ENCODE results near the gene CYP51A1.
"Not testable (repeated sequence)": the region's sequence is repeated elsewhere in the genome, so short reads cannot be mapped to it uniquely, and the experiment has no call there.

The CYP51A1 gene

DNA sequence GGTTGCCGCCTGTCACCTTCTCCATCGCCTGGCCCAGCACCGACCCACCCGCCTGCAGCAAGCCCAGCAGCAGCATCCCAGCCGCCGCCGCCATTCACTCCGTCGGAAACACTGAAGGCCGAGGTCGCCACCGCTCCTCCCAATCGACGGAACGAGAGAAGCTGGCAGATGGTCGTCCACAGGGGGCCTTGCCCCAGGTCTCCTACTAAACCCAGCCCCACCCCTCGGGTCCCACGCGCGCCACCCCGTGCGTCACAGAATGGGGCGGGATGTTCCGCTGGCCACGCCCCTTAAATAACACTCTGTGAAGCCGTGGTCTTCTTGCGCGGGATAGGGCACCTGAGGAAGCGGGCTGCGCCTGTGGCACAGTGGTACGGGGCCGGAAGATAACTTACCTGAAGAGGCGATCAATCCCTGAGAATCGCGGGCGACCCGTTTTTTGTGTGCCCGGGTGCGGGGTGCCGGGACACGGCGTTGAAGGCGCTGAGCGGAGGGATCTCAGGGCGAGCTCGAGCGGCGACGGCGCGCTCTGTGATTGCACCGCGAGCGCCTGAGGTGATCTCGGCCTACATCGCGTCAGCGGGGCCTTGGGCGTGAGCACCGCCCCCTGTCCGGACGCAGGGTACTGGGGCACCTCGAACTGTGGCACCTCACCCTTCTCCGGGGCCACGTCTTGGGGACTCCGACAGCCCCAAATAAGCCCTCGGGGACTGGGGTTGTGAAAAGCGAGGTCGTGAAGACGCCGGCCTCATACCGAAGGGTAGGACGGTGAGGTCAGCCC lies at the start of gene CYP51A1:
TSS of gene CYP51A1 (minus strand) at position 207 of the 781 bp plus-strand sequence. CDS start at position 94, 113 bp downstream.
- DNase-seq: peak; percentile 96

DNA sequence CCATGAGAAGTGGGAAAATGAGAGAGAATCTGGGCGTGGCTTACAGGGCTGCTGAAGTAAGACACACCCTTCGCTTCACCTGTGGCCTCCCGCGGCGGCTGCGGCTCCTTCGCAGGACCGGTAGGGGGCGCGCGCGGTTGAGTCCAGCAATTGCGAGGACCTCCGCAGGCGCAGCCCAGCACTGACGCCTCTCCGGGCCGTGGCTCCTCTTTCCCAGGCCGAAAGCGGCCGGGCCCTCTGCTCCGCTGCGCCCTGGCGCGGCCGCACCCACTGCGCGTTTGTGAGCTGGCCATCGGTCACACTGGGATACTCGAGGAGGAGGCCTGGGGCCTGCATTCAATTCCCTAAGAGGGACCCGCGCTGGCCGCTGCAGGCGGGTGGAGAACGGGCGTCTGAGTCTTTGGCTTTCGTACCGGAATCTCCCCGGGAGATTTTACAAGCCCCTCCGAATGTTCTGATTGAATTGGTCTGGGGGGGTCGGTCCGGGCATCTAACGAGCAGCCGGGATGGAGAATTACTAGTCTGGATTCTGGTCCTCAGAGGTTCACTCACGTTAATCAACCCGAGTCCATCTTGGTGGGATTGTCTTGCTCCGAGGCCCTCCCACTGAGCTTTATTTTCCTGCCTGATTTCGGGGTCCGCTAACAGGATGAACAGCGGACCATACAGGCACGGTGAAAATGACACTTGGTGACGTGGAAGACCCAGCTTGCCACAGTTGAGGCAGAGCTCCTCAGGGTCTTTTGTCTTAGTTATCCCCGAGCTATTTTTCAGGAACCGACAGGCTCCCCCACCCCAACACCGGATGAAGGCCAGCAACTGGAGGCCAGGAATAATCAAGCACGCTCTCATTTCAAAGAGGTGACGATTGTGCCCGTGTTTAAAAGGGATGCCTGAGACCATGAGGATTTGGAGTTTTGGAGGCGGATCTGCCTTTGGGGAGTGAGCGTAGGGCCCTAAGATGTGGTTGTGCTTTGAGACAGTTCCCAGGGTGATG lies 44.9 kb upstream of the CYP51A1 start, which contains the start of gene LRRD1:
TSS of gene LRRD1 (minus strand) at position 215 of the 997 bp plus-strand sequence. CDS start 13,940 bp downstream, outside the sequence.
- no peak for DNase-seq

- DNase-seq: peak; percentile 1
These were observed 43.1 kb upstream of the CYP51A1 start for GRCh38 chr7:92177362-92177761.

DNA sequence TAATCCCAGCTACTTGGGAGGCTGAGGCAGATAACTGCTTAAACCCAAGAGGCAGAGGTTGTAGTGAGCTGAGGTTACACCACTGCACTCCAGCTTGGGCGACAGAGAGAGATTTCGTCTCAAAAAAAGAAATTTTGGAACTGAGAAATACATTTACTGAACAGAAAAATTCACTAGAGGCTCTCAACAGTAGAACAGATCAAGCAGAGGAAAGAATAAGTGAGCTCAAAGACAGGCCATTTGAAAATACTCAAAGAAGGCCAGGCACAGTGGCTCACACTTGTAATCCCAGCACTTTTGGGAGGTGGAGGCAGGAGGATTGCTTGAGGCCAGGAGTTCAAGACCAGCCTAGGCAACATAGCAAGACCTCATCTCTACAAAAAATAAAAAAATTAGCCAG lies 35.3 kb upstream of the CYP51A1 start:
- DNase-seq: not testable (repeated sequence)

GRCh38 chr7:92161271-92161670 lies 27.0 kb upstream of the CYP51A1 start:
- DNase-seq: no peak

DNA sequence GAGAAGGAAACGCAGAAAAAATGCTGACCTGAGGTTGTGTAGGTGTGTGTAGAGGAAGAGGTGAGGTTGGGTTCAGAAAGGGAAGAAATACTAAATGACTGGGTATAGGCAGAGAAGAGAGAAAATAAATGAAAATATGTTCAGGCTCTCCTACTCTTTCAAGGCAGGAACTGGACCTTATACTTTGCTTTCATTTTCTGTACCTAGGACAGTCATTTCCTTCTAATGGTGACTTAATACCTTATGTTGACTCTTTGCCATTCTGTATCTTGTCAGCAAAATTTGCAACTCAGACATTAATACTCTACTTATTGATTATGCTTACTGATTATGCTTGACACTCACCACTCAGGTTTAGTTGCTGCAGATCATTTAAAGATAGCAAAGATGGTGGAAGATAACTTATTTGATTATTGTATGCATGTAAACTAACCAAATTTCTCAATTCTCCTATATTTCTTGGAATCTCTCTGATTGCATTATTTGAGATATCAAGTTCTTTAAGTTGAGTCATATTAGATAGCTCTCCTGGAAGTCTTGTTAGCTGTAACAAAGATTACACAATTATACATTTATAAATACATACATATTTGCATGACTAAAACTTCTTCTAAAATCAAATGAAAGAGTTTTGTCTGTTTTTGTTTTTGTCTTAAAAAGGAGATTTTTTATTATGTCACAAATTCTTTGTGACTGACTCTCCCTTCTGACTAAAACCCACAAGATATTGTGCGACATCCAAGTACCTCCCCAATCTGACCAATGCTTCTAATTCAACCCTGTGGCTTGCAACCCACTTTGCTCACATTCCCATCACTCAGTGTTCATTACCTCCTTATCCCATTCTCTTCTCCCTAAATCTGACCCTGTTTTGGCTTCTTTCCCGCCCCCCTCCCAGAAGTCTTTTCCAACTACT lies 24.6 kb upstream of the CYP51A1 start:
- DNase-seq: no peak

- DNase-seq: no peak
These were observed 22.7 kb upstream of the CYP51A1 start for GRCh38 chr7:92156990-92157389.

DNA sequence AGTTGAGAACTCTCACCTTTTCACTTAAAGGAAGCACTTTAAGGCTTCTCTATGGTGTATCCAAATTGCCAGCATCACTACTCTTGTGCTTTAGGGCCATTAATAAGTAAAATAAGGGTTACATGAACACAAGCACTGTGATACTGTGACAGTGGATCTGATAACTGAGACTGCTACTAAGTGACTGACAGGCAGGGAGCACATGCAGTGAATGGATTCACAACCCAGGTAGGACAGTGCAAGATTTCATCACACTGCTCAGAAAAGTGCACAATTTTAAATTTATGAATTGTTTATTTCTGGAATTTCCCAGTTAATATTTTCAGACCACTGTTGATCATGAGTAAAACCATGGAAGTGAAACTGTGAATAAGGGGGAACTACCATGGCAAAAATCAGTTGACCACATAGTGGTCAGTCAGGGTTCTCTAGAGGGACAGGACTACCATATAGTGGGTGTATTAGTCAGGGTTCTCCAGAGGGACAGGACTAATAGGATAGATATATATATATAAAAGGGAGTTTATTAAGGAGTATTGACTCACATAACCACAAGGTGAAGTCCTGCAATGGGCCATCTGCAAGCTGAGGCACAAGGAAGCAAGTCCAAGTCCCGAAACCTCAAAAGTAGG lies 20.9 kb upstream of the CYP51A1 start:
- DNase-seq: no peak

DNA sequence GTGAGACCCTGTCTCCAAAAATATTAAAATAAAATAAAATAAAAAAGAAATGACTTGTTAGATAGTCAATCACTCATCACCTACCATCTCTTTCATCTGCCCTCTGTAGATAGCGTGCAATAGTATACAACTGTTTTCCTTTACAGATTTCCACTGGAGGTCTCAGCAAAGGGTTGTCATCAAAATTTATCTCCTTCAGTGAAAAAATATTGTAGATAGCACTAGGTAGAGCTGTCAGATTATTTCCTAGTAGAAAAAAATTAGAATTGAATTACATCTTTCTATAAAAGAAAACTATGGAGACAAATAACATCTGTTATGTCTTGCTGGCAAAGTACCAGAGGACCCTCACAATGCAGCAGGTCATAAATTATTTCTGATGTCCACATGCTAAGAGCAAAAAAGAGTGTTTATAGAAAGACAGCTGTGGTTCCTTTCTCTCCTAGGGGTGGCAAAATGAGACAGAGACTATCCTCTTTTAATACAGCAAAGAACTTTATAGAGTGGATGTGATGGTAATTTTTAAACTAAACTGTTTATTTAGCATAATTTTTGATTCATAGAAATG lies 16.3 kb upstream of the CYP51A1 start:
- DNase-seq: peak; percentile 9

- DNase-seq: no peak
These were observed 15.5 kb upstream of the CYP51A1 start for GRCh38 chr7:92149736-92150239.

DNA sequence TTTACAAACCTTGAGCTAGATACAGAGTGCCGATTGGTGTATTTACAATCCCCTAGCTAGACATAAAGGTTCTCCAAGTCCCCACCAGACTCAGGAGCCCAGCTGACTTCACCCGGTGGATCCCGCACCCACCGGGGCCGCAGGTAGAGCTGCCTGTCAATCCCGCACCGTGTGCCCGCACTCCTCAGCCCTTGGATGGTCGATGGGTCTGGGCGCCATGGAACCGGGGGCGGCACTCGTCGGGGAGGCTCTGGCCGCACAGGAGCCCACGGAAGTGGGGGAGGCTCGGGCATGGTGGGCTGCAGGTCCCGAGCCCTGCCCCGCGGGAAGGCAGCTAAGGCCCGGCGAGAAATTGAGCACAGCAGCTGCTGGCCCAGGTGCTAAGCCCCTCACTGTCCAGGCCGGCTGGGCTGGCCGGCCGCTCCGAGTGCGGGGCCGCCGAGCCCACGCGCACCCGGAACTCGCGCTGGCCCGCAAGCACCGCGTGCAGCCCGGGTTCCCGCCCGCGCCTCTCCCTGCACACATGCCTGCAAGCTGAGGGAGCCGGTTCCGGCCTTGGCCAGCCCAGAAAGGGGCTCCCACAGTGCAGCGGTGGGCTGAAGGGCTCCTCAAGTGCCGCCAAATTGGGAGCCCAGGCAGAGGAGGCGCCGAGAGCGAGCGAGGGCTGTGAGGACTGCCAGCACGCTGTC lies 9.1 kb upstream of the CYP51A1 start:
- DNase-seq: not testable (repeated sequence)

DNA sequence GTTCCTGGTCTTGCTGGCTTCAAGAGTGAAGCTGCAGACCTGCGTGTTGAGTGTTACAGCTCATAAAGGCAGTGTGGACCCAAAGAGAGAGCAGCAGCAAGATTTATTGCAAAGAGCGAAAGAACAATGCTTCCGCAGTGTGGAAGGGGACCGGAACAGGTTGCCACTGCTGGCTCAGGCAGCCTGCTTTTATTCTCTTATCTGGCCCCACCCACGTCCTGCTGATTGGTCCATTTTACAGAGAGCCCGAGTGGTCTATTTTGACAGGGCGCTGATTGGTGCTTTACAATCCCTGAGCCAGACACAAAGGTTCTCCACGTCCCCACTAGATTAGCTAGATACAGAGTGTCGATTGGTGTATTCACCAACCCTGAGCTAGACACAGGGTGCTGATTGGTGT lies 8.5 kb upstream of the CYP51A1 start:
- not testable (repeated sequence) for DNase-seq

GRCh38 chr7:92141161-92141560 lies 6.9 kb upstream of the CYP51A1 start:
- no peak for DNase-seq

DNA sequence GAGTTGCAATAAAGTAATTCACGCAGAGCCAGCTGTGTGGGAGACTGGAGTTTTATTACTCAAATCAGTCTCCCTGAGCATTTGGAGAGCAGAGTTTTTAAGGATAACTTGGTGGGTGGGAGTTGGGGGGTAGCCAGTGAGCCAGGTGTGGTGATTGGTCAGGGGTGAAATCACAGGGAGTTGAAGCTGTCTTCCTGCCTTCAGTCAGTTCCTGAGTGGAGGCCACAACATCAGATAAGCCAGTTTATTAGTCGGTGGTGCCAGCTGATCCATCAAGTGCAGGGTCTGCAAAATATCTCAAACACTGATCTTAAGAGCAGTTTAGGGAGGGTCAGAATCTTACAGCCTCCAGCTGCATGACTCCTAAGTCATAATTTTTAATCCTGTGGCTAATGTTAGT lies 3.3 kb upstream of the CYP51A1 start:
- no peak for DNase-seq

- DNase-seq: peak; percentile 34
These were observed 994 bp upstream of the CYP51A1 start for GRCh38 chr7:92135052-92135889.

DNA sequence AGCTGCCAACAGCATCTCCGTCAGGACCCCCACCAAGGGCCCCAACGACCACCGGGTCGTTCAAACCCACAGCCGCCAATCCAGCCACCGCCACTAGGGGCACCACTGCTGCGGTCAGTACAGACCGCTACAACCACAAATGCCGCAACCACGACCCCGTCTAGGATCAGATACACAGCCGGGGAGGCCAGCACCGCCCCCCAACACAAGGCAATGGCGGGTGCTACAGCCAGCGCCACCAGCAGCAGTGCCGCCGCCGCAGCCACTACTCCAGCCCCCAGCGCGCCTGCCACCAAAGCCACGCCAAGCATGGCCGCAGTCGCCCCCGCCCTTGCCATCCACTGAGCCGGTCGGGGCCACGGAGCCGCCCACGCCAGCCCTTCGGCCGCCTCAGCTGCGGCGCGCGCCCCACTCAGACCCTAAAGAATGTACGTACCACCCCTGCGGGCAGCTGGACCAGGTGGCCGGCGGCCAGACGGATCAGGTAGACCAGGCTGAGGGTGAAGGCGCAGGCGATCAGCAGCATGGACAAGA lies 473 bp downstream of the CYP51A1 start:
- DNase-seq: peak; percentile 41

- DNase-seq: no peak
These were observed 1.0 kb downstream of the CYP51A1 start for GRCh38 chr7:92133133-92133736.

GRCh38 chr7:92131764-92132330 lies 2.4 kb downstream of the CYP51A1 start:
- DNase-seq: no peak

DNA sequence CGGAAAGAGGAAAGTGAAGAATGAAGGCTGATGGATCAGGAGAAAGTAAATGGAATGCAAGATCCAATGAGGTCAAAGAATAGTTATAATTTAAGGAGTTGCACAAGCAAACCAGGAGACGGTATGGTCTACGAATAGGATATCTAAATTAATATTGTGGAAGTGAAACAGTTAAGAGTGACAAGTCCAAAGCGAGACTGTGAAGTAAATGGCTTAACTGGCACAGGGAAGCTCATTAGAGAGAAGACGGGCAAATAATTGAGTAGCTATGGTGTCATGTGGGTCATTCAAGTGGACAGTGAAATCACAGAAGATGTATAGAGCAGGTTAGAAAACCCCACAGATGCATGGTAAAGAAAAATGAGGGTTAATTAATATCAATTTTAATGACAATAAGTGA lies 3.2 kb downstream of the CYP51A1 start:
- DNase-seq: no peak

Data from NCI-H2171 (cell line).